GM12892 (cell line): ENCODE measurements around the gene RXRB.

ENCODE experiments used
- POLR2AphosphoS5 ChIP-seq: IDR thresholded peaks from 2 replicates; pipeline ENCODE4 v1.6.1; 2011; ENCODE audit warnings: low read depth, low read length, control low read depth
- TAF1 ChIP-seq: IDR thresholded peaks from 2 replicates; pipeline ENCODE4 v1.6.1; 2011; ENCODE audit warnings: low read depth, mild to moderate bottlenecking, control low read depth, low read length, borderline replicate concordance

GRCh38 chr6:33199687-33200218 is 712 bp downstream of the RXRB start:
- TF ChIP-seq POLR2AphosphoS5 (no peak), TAF1 (no peak)
